Measurements from ENCODE around the gene ADK.
"Not testable (repeated sequence)": the region's sequence is repeated elsewhere in the genome, so short reads cannot be mapped to it uniquely, and the experiment has no call there.

Gene ADK

GRCh38 chr10:74305730-74306129 is 154.7 kb downstream of the ADK start:
- DNase-seq (ENCODE audit: low read depth) = no peak

DNA sequence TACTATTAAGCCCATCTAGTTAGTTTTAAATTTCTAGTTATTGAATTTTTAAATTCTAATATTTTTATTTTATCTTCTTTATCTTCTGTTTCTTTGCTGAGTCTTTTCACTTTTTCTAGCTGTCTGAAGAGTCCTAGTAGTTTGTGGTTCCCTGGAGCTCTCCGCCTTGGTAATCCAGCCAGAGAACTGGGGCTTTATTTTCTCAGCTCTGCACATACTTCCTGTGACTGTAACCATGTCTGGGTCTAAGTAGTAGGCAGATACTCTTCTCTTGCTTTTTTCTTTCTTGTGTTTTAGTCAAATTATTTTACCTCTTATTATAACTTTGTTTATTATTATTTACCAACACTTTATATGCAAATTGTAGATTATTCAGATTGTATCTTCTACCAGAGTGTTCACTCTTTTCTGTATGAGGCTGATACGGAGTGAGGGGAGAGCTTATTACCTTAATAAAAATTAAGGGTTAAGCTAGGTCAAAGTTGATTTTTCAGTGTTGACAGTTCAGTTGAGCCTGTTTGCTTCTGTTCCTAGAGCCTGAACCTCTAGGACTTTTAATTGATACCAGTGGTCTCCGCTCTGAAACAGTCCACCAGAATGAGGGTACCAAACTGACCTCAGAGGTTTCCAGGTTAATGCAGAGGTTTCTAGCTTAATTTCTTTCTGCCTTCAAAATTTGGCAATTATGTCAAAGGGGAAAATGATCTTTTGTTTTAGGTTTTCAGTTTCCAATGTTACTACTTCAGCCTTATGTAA is 155.4 kb downstream of the ADK start:
- DNase-seq (ENCODE audit: low read depth) = no peak

- DNase-seq (ENCODE audit: low read depth) = no peak
Measured at GRCh38 chr10:74307061-74307651, 156.1 kb downstream of the ADK start.

DNA sequence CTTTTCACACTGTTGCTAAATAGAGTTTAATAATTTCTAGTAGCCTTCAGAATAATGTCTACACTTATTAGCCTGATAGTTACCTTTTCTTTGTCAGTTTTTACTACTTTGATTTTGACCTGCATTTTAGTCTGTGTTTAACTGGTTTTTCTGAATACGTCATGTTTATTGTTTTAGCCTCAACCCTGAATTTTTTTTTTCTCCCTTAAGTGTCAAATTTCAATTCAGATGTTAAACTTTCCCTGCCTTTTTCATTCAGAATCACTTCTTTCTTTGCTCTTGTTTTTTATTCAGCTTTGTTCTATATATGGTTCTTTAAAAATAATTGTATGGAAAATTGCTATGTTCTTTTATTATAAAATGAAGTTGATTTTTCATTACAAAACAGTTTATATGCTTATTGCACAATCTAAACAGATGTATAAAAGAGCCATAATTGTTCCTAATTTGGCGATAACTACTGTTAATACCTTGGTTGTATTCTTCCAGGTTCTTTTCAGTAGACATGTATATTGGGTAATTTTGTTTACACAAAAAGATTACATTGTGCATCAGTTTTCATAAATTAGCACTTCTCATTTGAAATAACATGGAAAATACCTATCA is 159.7 kb downstream of the ADK start:
- no peak for DNase-seq (ENCODE audit: low read depth)

- no peak for DNase-seq (ENCODE audit: low read depth)
Measured at GRCh38 chr10:74314166-74314565, 163.1 kb downstream of the ADK start.

DNA sequence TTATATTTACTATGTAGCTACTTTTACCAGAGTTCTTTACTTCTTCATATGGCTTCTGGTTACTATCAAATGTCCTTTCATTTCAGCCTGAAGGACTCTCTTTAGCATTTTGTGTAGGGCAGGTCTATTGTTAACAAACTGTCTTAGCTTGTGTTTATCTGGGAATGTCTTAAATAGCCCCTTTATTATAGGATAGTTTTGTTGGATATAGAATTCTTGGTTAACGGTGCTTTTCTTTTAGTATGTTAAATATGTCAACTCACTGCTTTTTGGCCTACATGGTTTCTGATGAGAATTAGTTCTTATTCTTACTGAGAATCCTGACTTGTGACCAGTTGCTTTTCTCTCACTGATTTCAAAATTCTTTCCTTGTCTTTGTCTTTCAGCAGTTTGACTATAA is 169.0 kb downstream of the ADK start:
- DNase-seq (ENCODE audit: low read depth) = no peak

- no peak for DNase-seq (ENCODE audit: low read depth)
Measured at GRCh38 chr10:74320717-74321116, 169.7 kb downstream of the ADK start.

GRCh38 chr10:74322141-74322540 is 171.1 kb downstream of the ADK start:
- no peak for DNase-seq (ENCODE audit: low read depth)

- DNase-seq (ENCODE audit: low read depth) = no peak
Measured at GRCh38 chr10:74322565-74322964, 171.5 kb downstream of the ADK start.

- no peak for DNase-seq (ENCODE audit: low read depth)
Measured at GRCh38 chr10:74328388-74328787, 177.4 kb downstream of the ADK start.

- no peak for DNase-seq (ENCODE audit: low read depth)
Measured at GRCh38 chr10:74329873-74330272, 178.9 kb downstream of the ADK start.

DNA sequence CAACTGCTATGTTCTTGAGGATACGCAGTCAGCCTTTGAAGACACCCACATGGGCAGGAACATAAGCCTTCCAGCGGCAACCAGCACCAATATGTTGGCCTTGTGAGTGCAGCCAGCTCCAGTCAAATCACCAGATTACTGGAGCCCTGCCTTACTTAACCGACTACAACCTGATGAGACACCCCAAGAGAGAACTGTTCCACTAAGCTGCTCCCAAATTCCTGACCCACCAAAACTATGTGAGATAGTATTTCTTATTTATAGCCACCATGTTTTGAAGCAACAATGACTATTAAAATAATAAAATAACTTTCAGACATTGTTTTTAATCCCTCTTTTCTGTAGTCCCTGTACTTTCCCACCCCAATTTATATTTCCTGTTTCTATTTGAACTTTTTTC is 179.6 kb downstream of the ADK start:
- no peak for DNase-seq (ENCODE audit: low read depth)

GRCh38 chr10:74332398-74332797 is 181.4 kb downstream of the ADK start:
- no peak for DNase-seq (ENCODE audit: low read depth)

GRCh38 chr10:74333174-74333573 is 182.2 kb downstream of the ADK start:
- no peak for DNase-seq (ENCODE audit: low read depth)

DNA sequence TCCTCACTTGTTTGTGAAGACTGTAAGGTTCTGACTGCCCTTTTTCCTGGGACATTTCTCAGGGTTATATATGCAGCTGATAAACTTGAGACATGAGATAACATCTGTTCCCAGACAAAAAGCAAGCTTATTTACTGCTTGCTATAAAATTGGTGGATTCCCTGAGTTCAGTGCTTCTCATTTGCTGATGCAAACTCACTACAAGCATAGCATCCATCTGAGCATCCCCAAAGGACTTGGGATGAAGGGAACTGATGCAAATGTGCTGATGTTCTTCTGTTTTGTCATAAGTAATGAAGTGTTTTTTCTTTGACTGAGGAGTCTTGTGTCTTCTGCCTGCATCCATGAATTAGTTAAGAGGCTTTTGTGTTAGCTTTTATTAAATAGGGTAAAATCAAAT is 183.2 kb downstream of the ADK start:
- DNase-seq (ENCODE audit: low read depth) = no peak

DNA sequence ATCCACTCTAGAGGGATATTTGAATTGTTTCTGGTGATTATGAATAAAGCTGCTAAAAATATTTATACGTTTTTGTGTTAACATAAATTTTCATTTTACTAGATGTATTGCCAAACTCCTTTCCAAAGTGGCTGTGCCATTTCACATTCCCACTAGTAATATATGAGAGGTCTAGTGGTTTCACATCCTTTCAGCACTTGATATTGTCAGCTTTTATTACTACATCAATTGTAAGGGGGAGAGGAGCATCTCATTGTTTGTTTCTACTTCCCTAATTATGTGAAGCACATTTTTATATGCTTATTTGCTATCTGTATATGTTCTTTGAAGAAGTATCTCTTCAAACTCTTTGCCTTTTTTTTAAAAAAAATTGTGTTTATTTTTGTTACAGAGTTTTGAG is 184.5 kb downstream of the ADK start:
- DNase-seq (ENCODE audit: low read depth) = no peak

- no peak for DNase-seq (ENCODE audit: low read depth)
Measured at GRCh38 chr10:74337330-74338016, 186.5 kb downstream of the ADK start.

DNA sequence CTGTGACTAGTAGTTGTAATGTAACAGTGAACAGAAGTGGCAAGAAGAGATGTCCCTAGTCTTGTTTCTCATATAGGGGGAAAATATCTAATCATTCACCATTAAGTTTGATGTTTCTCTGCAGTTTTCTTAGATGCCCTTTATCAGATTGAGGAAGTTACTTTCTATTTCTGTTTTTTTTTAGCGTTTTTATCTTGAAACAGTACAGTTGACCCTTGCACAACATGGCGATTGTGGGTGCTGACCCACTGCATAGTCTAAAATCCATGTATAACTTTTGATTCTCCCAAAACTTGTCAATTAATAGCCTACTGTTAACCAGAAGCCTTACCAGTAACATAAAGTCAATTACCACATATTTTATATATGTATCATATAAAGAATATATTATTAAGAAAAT is 192.0 kb downstream of the ADK start:
- DNase-seq (ENCODE audit: low read depth) = no peak

- DNase-seq (ENCODE audit: low read depth) = no peak
Measured at GRCh38 chr10:74343804-74344203, 192.8 kb downstream of the ADK start.

- no peak for DNase-seq (ENCODE audit: low read depth)
Measured at GRCh38 chr10:74344306-74344705, 193.3 kb downstream of the ADK start.

DNA sequence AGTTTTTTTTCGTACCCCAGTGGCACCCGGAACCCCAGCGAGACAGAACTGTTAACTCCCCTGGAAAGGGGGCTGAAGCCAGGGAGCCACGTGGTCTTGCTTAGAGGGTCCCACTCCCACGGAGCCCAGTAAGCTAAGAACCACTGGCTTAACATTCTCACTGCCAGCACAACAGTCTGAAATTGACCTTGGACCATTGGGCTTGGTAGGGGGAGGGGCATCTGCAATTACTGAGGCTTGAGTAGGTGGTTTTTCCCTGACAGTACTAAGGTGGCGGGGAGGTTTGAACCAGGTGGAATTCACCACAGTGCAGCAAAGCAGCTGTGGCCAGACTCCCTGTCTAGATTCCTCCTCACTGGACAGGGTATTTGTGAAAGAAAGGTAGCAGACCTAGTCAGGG is 196.5 kb downstream of the ADK start:
- DNase-seq (ENCODE audit: low read depth) = no peak

GRCh38 chr10:74353021-74353420 is 202.0 kb downstream of the ADK start:
- not testable (repeated sequence) for DNase-seq (ENCODE audit: low read depth)

GRCh38 chr10:74361678-74362077 is 210.7 kb downstream of the ADK start:
- DNase-seq (ENCODE audit: low read depth) = no peak
